VCaP (cell line): ENCODE data around the gene BEND3.
"Not testable (repeated sequence)": the region's sequence is repeated elsewhere in the genome, so short reads cannot be mapped to it uniquely, and the experiment has no call there.

Experiments
- H3K27ac ChIP-seq: fragments of 450-650 bp; 2 replicates; pipeline ENCODE4 v1.5.1; 2017
- CTCF ChIP-seq: fragments of 450-650 bp; conservative IDR thresholded peaks from 2 replicates; pipeline ENCODE4 v1.5.1; 2017; ENCODE audit warnings: mild to moderate bottlenecking, moderate library complexity

BEND3 gene

GRCh38 chr6:107101211-107101610 is 14.1 kb downstream of the BEND3 start:
- no peak for TF ChIP-seq CTCF
- H3K27ac ChIP-seq: no peak overlapping the region

- H3K27ac ChIP-seq: no peak overlapping the region
- TF ChIP-seq CTCF: no peak
Observed at GRCh38 chr6:107098436-107099307, 16.6 kb downstream of the BEND3 start.

- H3K27ac ChIP-seq: not testable (repeated sequence)
Observed at GRCh38 chr6:107084459-107084858, 30.9 kb downstream of the BEND3 start.

GRCh38 chr6:107083921-107084320 is 31.4 kb downstream of the BEND3 start:
- no peak overlapping the region for H3K27ac ChIP-seq

GRCh38 chr6:107083047-107083768 is 32.1 kb downstream of the BEND3 start:
- TF ChIP-seq CTCF: no peak
- no peak overlapping the region for H3K27ac ChIP-seq

More at GRCh38 chr6:107083921-107084320, 31.4 kb downstream of the BEND3 start:
- no peak for TF ChIP-seq CTCF

- H3K27ac ChIP-seq: no peak overlapping the region
- TF ChIP-seq CTCF: no peak
Observed at GRCh38 chr6:107082045-107082444, 33.3 kb downstream of the BEND3 start.

- H3K27ac ChIP-seq: no peak overlapping the region
- no peak; the same call in 1 of the 2 replicates for TF ChIP-seq CTCF
Observed at GRCh38 chr6:107080036-107080435, 35.3 kb downstream of the BEND3 start.

GRCh38 chr6:107079429-107079828 is 35.9 kb downstream of the BEND3 start:
- TF ChIP-seq CTCF: no peak

More at GRCh38 chr6:107079429-107079828, 35.9 kb downstream of the BEND3 start:
- H3K27ac ChIP-seq: no peak overlapping the region
